H1 (cell line): ENCODE results near the gene IVL. TPM values are rescaled to one million over a fixed set of nuclear protein-coding genes. Genes with fewer than 3 reads are reported as not detected.

Experiments used
- CTCF ChIA-PET: fragments of 300-600 bp; sonication (Branson Sonifier 250); formaldehyde crosslinking; loops from one replicate; lab custom pipeline; 2021; ENCODE audit not compliant: partially characterized antibody; lab: Charles Lee
- POLR2A ChIA-PET: fragments of 300-600 bp; sonication (Branson Sonifier 250); formaldehyde crosslinking; loops from one replicate; lab custom pipeline; 2021; ENCODE audit warnings: inconsistent platforms; ENCODE audit not compliant: partially characterized antibody; lab: Charles Lee
- DNase-seq, 2 experiments: peaks; one replicate each; pipeline versions ENCODE4 v3.0.0 to v3.0.0-alpha.2; 2010 to 2022; ENCODE audit warnings: low spot score in 2 of 2, low read depth in 1 of 2, mixed read lengths in 1 of 2
- FAIRE-seq: peaks from 2 replicates; lab custom pipeline; 2011; peaks lifted over from hg19 to GRCh38; lab: Jason Lieb, UNC
- H2AFZ ChIP-seq: 2 replicates; pipeline ENCODE4 v1.8.1; 2012; ENCODE audit warnings: low read length, inconsistent platforms
- H2AK5ac ChIP-seq: 2 replicates; pipeline ENCODE4 v1.6.1; 2013; ENCODE audit warnings: low read depth, low read length
- H2BK120ac ChIP-seq: replicated peaks from 2 replicates; pipeline ENCODE3; 2013; ENCODE audit warnings: low read depth, low read length, inconsistent platforms
- H2BK12ac ChIP-seq: 2 replicates; pipeline ENCODE4 v1.6.1; 2013; ENCODE audit warnings: low read depth, low read length
- H2BK15ac ChIP-seq: 2 replicates; pipeline ENCODE4 v1.6.1; 2013; ENCODE audit warnings: low read length
- H2BK20ac ChIP-seq: 2 replicates; pipeline ENCODE4 v1.6.1; 2013; ENCODE audit warnings: low read length
- H2BK5ac ChIP-seq: 2 replicates; pipeline ENCODE4 v1.6.1; 2013; ENCODE audit warnings: low read depth, low read length
- H3K14ac ChIP-seq: 2 replicates; pipeline ENCODE4 v1.6.1; 2013; ENCODE audit warnings: inconsistent platforms; ENCODE audit not compliant: insufficient read length
- H3K18ac ChIP-seq: 2 replicates; pipeline ENCODE4 v1.6.1; 2013; ENCODE audit warnings: low read length; ENCODE audit errors: extremely low read depth
- H3K23ac ChIP-seq: 2 replicates; pipeline ENCODE4 v1.6.1; 2013; ENCODE audit warnings: inconsistent platforms; ENCODE audit not compliant: insufficient read length
- H3K23me2 ChIP-seq: 2 replicates; pipeline ENCODE4 v1.6.1; 2013; ENCODE audit warnings: low read depth, low read length
- H3K27ac ChIP-seq: 2 replicates; pipeline ENCODE4 v1.6.1; 2011; ENCODE audit warnings: low read depth, low read length, inconsistent platforms
- H3K27me3 ChIP-seq, 4 experiments: replicated peaks in 1 of 4; 1 replicate in 1 of 4; 2 replicates in 3 of 4; pipeline versions ENCODE4 v1.6.1 to v1.8.1; 2011 to 2013; ENCODE audit warnings: low read length in 3 of 4, mild to moderate bottlenecking in 3 of 4, inconsistent platforms in 2 of 4, mixed read lengths in 2 of 4, moderate library complexity in 1 of 4; ENCODE audit not compliant: control insufficient read depth in 3 of 4, insufficient read depth in 3 of 4; ENCODE audit errors: extremely low read depth in 1 of 4
- H3K36me3 ChIP-seq, 4 experiments: 2 replicates each; pipeline versions ENCODE4 v1.6.1 to v1.8.1; 2011 to 2013; ENCODE audit warnings: mild to moderate bottlenecking in 4 of 4, low read length in 3 of 4, moderate library complexity in 2 of 4, control low read depth in 1 of 4, inconsistent platforms in 1 of 4; ENCODE audit not compliant: insufficient read depth in 4 of 4, control insufficient read depth in 2 of 4
- H3K4ac ChIP-seq: replicated peaks from 2 replicates; pipeline ENCODE3; 2013; ENCODE audit warnings: low read length, low read depth, mixed read lengths, inconsistent platforms; ENCODE audit not compliant: insufficient read length
- H3K4me1 ChIP-seq, 4 experiments: replicated peaks in 1 of 4; 1 replicate in 1 of 4; 2 replicates in 3 of 4; pipeline versions ENCODE4 v1.6.1 to v1.8.1; 2011 to 2013; ENCODE audit warnings: low read length in 3 of 4, inconsistent platforms in 2 of 4, mixed read lengths in 1 of 4; ENCODE audit not compliant: insufficient read depth in 4 of 4, control insufficient read depth in 3 of 4
- H3K4me2 ChIP-seq, 2 experiments: 2 replicates each; pipeline versions ENCODE4 v1.6.1 to v1.8.1; 2011 to 2013; ENCODE audit warnings: low read depth in 2 of 2, low read length in 2 of 2, control low read depth in 1 of 2, inconsistent platforms in 1 of 2, mild to moderate bottlenecking in 1 of 2; ENCODE audit not compliant: insufficient read depth in 1 of 2
- H3K4me3 ChIP-seq, 4 experiments: fragments of 200-600, 300-600 bp in 1 of 4; sonication (generic), shearing (Covaris generic), sonication (Bioruptor Twin) in 1 of 4; 2 replicates each; pipeline versions ENCODE4 v1.5.1 to v1.8.1; 2011 to 2016; ENCODE audit warnings: low read length in 4 of 4, low read depth in 3 of 4, control low read depth in 2 of 4, inconsistent platforms in 2 of 4, mild to moderate bottlenecking in 2 of 4, mixed read lengths in 1 of 4, moderate library complexity in 1 of 4; ENCODE audit not compliant: insufficient read depth in 2 of 4; ENCODE audit errors: extremely low read depth in 1 of 4
- H3K56ac ChIP-seq: replicated peaks from 2 replicates; pipeline ENCODE3; 2013; ENCODE audit warnings: low read depth, mild to moderate bottlenecking, mixed read lengths, low read length, inconsistent platforms; ENCODE audit not compliant: insufficient read length
- H3K79me1 ChIP-seq: 2 replicates; pipeline ENCODE4 v1.6.1; 2013; ENCODE audit warnings: low read depth, low read length, control low read depth
- H3K79me2 ChIP-seq, 2 experiments: 2 replicates each; pipeline versions ENCODE4 v1.6.1 to v1.8.1; 2012 to 2013; ENCODE audit warnings: low read length in 2 of 2, mild to moderate bottlenecking in 2 of 2, inconsistent platforms in 1 of 2; ENCODE audit not compliant: insufficient read depth in 2 of 2, control insufficient read depth in 1 of 2
- H3K9ac ChIP-seq, 4 experiments: replicated peaks in 1 of 4; 1 replicate in 1 of 4; 2 replicates in 3 of 4; pipeline versions ENCODE4 v1.6.1 to v1.8.1; 2011 to 2013; ENCODE audit warnings: low read depth in 3 of 4, low read length in 3 of 4, control low read depth in 2 of 4, mild to moderate bottlenecking in 2 of 4, moderate library complexity in 2 of 4, inconsistent platforms in 1 of 4; ENCODE audit errors: extremely low read depth in 1 of 4
- H3K9me3 ChIP-seq, 2 experiments: 2 replicates each; pipeline versions ENCODE4 v1.6.1 to v1.8.1; 2012 to 2013; ENCODE audit warnings: mild to moderate bottlenecking in 2 of 2, moderate library complexity in 2 of 2, control low read depth in 1 of 2, inconsistent platforms in 1 of 2, low read depth in 1 of 2, low read length in 1 of 2, mixed read lengths in 1 of 2; ENCODE audit not compliant: insufficient read depth in 2 of 2
- H4K20me1 ChIP-seq, 2 experiments: replicated peaks in 1 of 2; 2 replicates each; pipeline versions ENCODE3 to v1.8.1; 2011 to 2013; ENCODE audit warnings: inconsistent platforms in 2 of 2, low read length in 2 of 2, mild to moderate bottlenecking in 1 of 2; ENCODE audit not compliant: insufficient read depth in 2 of 2, control insufficient read depth in 1 of 2
- H4K5ac ChIP-seq: 2 replicates; pipeline ENCODE4 v1.6.1; 2013; ENCODE audit warnings: low read length, low read depth, mixed read lengths, inconsistent platforms; ENCODE audit not compliant: insufficient read length
- H4K8ac ChIP-seq: 2 replicates; pipeline ENCODE4 v1.8.0; 2013; ENCODE audit warnings: mild to moderate bottlenecking, moderate library complexity, low read length, inconsistent platforms; ENCODE audit not compliant: insufficient read depth; ENCODE audit errors: extremely low read depth
- H4K91ac ChIP-seq: replicated peaks from 2 replicates; pipeline ENCODE3; 2013; ENCODE audit warnings: low read length, mixed read lengths, inconsistent platforms; ENCODE audit not compliant: insufficient read length
- ASH2L ChIP-seq: fragments of 200-600, 300-600 bp; sonication (generic); IDR thresholded peaks from one replicate; pipeline ENCODE4 v1.7.1; 2017; ENCODE audit warnings: low read length
- ATF3 ChIP-seq: IDR thresholded peaks from 2 replicates; pipeline ENCODE4 v1.6.1; 2011; ENCODE audit warnings: low read depth, mild to moderate bottlenecking, low read length; ENCODE audit not compliant: insufficient read depth
- BACH1 ChIP-seq: IDR thresholded peaks from 2 replicates; pipeline ENCODE4 v1.6.1; 2012; ENCODE audit warnings: low read length, improper control_type of control experiment
- CBX5 ChIP-seq: fragments of 300-800, 300-1000 bp; sonication (generic); IDR thresholded peaks from 2 replicates; pipeline ENCODE4 v1.7.1; 2016; ENCODE audit warnings: antibody characterized with exemption, low read length, low read depth
- CEBPB ChIP-seq: IDR thresholded peaks from 2 replicates; pipeline ENCODE4 v1.6.1; 2012; ENCODE audit warnings: low read depth, low read length
- CTCF ChIP-seq, 3 experiments: IDR thresholded peaks; 1 replicate in 2 of 3; 2 replicates in 1 of 3; pipeline versions ENCODE4 v1.5.1 to v1.6.1; 2011; ENCODE audit warnings: low read length in 3 of 3, mild to moderate bottlenecking in 3 of 3, inconsistent platforms in 2 of 3, low read depth in 1 of 3, moderate library complexity in 1 of 3; ENCODE audit not compliant: insufficient read depth in 1 of 3; ENCODE audit errors: control extremely low read depth in 1 of 3
- E2F6 ChIP-seq: IDR thresholded peaks from 2 replicates; pipeline ENCODE4 v1.6.1; 2012; ENCODE audit warnings: inconsistent platforms
- EZH2 ChIP-seq: fragments of 200-600 bp; sonication (generic); IDR thresholded peaks from 2 replicates; pipeline ENCODE4 v1.7.1; 2012; ENCODE audit warnings: low read depth, mild to moderate bottlenecking, moderate library complexity, low read length, inconsistent platforms; ENCODE audit not compliant: severe bottlenecking
- KDM1A ChIP-seq: fragments of 200-600, 300-600 bp; sonication (generic); IDR thresholded peaks from 2 replicates; pipeline ENCODE4 v1.7.1; 2016; ENCODE audit warnings: mild to moderate bottlenecking, low read length, borderline replicate concordance
- NRF1 ChIP-seq: IDR thresholded peaks from 2 replicates; pipeline ENCODE4 v1.6.1; 2011; ENCODE audit warnings: mild to moderate bottlenecking, low read depth, low read length, improper control_type of control experiment
- WGBS, 2 experiments: shearing (Covaris generic) in 1 of 2; methylation state at CpG; one replicate each; pipeline versions ENCODE4 v1.1.6 to v1.1.7; 2013 to 2015; ENCODE audit warnings: low lambda C conversion rate in 2 of 2, mixed read lengths in 2 of 2, inconsistent platforms in 1 of 2, low coverage in 1 of 2, missing lambda C conversion rate in 1 of 2; ENCODE audit not compliant: insufficient replicate concordance in 2 of 2, insufficient coverage in 1 of 2, insufficient read length in 1 of 2; ENCODE audit errors: extremely low coverage in 1 of 2, missing lambda C conversion rate in 1 of 2; 5-methylcytosine and 5-hydroxymethylcytosine counted together
- polyA plus RNA-seq, 7 experiments: library from polyadenylated mRNA; depleted of rRNA in 3 of 7; stranded (reverse) in 5 of 7; unstranded in 2 of 7; fragments of >200 nt in 5 of 7; fragments of 200-250 nt in 2 of 7; gene quantifications; 1 replicate in 5 of 7; 2 replicates in 1 of 7; 4 replicates in 1 of 7; pipeline versions ENCODE4 v1.2.1 to v1.2.3, GENCODE V29; 2011 to 2013; ENCODE audit warnings: missing spikeins in 2 of 7, mixed read lengths in 2 of 7
- total RNA-seq: library from RNA; stranded (reverse); fragmentation: NEBNext Ultra II Directional; extraction: Animal tissue kit (Norgen Biotek cat#: 25700); gene quantifications from 2 replicates; pipeline ENCODE4 v1.2.1, GENCODE V29; 2021

IVL gene
- total and polyA plus RNA-seq, 2 of the 8 experiments (the other 6 are each of a cell fraction or from before 2014, with no cell fraction given): not detected

GRCh38 chr1:152959273-152959672 is 50.9 kb downstream of the IVL start:
- no peak overlapping the region for H2BK15ac ChIP-seq
- CTCF ChIA-PET: interaction anchor here (1.0 to 7.9 kb wide), 4 partner anchors 10 to 232 kb away, joined by 3 to 114 read pairs (median 4); no protein-coding TSS in a partner anchor

More at GRCh38 chr1:152959273-152959672, 50.9 kb downstream of the IVL start:
- Histone ChIP-seq H3K27ac (no peak overlapping the region), H3K4me3 (no peak overlapping the region), H2BK120ac (no peak overlapping the region), H4K91ac (no peak overlapping the region), H3K36me3 (no peaks in the 10 kb centered on the region), H3K79me2 (no peaks in the 10 kb centered on the region), H4K8ac (no peak overlapping the region), H3K4me2 (no peak overlapping the region), H2BK5ac (no peak overlapping the region), H4K5ac (no peak overlapping the region), H2BK20ac (no peak overlapping the region), H2AFZ (no peak overlapping the region), H3K23ac (no peak overlapping the region), H3K27me3 (no peaks in the 10 kb centered on the region), H2AK5ac (no peak overlapping the region), H3K79me1 (no peaks in the 10 kb centered on the region), H2BK12ac (no peak overlapping the region), H3K4ac (no peak overlapping the region), H3K9ac (no peak overlapping the region), H3K23me2 (no peaks in the 10 kb centered on the region; the same call in 1 of the 2 replicates), H3K4me1 (no peaks in the 10 kb centered on the region), H3K14ac (no peak overlapping the region), H3K56ac (no peak overlapping the region), H3K18ac (no peak overlapping the region), H4K20me1 (no peaks in the 10 kb centered on the region), H3K9me3 (no peaks in the 10 kb centered on the region)
- WGBS, 2 experiments: 94% methylated on average over 3 of the region's 3 CpGs; no CpG with 5 or more reads in 1 of the 2 experiments
- no peak for DNase-seq
- POLR2A ChIA-PET: no interaction called here
- no peak for FAIRE-seq
- TF ChIP-seq CTCF (IDR thresholded peaks at IDR 0.05; ENCODE audit: control extremely low read depth in 1 of 3, insufficient read depth in 1 of 3, low read depth in 1 of 3, low read length in 3 of 3): no peak
- no peak for TF ChIP-seq ATF3
- no peak for TF ChIP-seq CBX5
- TF ChIP-seq E2F6: no peak
- TF ChIP-seq CEBPB: no peak
- no peak for TF ChIP-seq BACH1
- no peak for TF ChIP-seq ASH2L
- no peak for TF ChIP-seq KDM1A
- no peak for TF ChIP-seq NRF1
- no peak for TF ChIP-seq EZH2
